ENCODE results near the gene XXYLT1. TPM values are rescaled to one million over a fixed set of nuclear protein-coding genes. Genes with fewer than 3 reads are reported as not detected.

XXYLT1 gene
- total RNA-seq, 2 experiments from 2014 or later: 17.2 to 19.6 TPM

- H3K9me3 ChIP-seq (ENCODE audit: low read length): no peaks in the 10 kb centered on the region
- H3K27ac ChIP-seq (ENCODE audit: low read depth, low read length, poor library complexity, severe bottlenecking): no peak overlapping the region
- no peaks in the 10 kb centered on the region for H3K9me2 ChIP-seq (ENCODE audit: insufficient read depth, low read length)
- intact Hi-C loops (cut with micrococcal nuclease; ENCODE audit: unreplicated experiment): no loop called here
- BruUV-seq (replicated peaks): no TSS peak
- no peaks in the 10 kb centered on the region; the same call in 1 of the 2 replicates for H3K79me2 ChIP-seq (ENCODE audit: insufficient read depth, low read depth, low read length)
- TF ChIP-seq, protein P1, sequence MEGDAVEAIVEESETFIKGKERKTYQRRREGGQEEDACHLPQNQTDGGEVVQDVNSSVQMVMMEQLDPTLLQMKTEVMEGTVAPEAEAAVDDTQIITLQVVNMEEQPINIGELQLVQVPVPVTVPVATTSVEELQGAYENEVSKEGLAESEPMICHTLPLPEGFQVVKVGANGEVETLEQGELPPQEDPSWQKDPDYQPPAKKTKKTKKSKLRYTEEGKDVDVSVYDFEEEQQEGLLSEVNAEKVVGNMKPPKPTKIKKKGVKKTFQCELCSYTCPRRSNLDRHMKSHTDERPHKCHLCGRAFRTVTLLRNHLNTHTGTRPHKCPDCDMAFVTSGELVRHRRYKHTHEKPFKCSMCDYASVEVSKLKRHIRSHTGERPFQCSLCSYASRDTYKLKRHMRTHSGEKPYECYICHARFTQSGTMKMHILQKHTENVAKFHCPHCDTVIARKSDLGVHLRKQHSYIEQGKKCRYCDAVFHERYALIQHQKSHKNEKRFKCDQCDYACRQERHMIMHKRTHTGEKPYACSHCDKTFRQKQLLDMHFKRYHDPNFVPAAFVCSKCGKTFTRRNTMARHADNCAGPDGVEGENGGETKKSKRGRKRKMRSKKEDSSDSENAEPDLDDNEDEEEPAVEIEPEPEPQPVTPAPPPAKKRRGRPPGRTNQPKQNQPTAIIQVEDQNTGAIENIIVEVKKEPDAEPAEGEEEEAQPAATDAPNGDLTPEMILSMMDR (conservative IDR thresholded peaks at IDR 0.05; ENCODE audit: low read length): no peak
- no peak for TF ChIP-seq EZH2phosphoT487 (IDR thresholded peaks at IDR 0.05; ENCODE audit: borderline replicate concordance, low read depth, low read length)
- no peak overlapping the region for H3K4me3 ChIP-seq (ENCODE audit: low read depth, low read length, poor library complexity, severe bottlenecking)
- ChIA-PET POLR2A (interaction anchor here (0.5 to 2.8 kb wide), 3 partner anchors 102 to 279 kb away, joined by 5 to 9 read pairs (median 6); no protein-coding TSS in a partner anchor), CTCF (ENCODE audit: unreplicated experiment) (no interaction called here)
- H2AFZ ChIP-seq (ENCODE audit: low read length): no peak overlapping the region
- no peak for DNase-seq (ENCODE audit: low spot score)
- no peaks in the 10 kb centered on the region for H3K36me3 ChIP-seq (ENCODE audit: insufficient read depth, low read length)
- H3K4me2 ChIP-seq (ENCODE audit: low read length): no peak overlapping the region
- no peaks in the 10 kb centered on the region for H4K20me1 ChIP-seq (ENCODE audit: insufficient read depth, low read length)
- peaks cover 35% of the 10 kb centered on the region for H3K4me1 ChIP-seq (ENCODE audit: insufficient read depth, low read length, poor library complexity, severe bottlenecking)
Observed at GRCh38 chr3:195256639-195257453, 14.1 kb downstream of the XXYLT1 start.

- TF ChIP-seq, protein P1 (conservative IDR thresholded peaks at IDR 0.05; ENCODE audit: low read length): no peak
- TF ChIP-seq EZH2phosphoT487 (IDR thresholded peaks at IDR 0.05; ENCODE audit: borderline replicate concordance, low read depth, low read length): no peak
- no peaks in the 10 kb centered on the region for H3K79me2 ChIP-seq (ENCODE audit: insufficient read depth, low read depth, low read length)
- H4K20me1 ChIP-seq (ENCODE audit: insufficient read depth, low read length): no peaks in the 10 kb centered on the region
- no peak overlapping the region for H3K4me3 ChIP-seq (ENCODE audit: low read depth, low read length, poor library complexity, severe bottlenecking)
- CTCF ChIA-PET (ENCODE audit: unreplicated experiment): no interaction called here
- POLR2A ChIA-PET: no interaction called here
- intact Hi-C loops (cut with micrococcal nuclease; ENCODE audit: unreplicated experiment): no loop called here
- DNase-seq (ENCODE audit: low spot score): no peak
- no peak overlapping the region for H2AFZ ChIP-seq (ENCODE audit: low read length)
- H3K4me2 ChIP-seq (ENCODE audit: low read length): no peak overlapping the region
- no TSS peak for BruUV-seq (replicated peaks)
- H3K4me1 ChIP-seq (ENCODE audit: insufficient read depth, low read length, poor library complexity, severe bottlenecking): peaks cover 39% of the 10 kb centered on the region
- H3K36me3 ChIP-seq (ENCODE audit: insufficient read depth, low read length): no peaks in the 10 kb centered on the region
- no peak overlapping the region for H3K27ac ChIP-seq (ENCODE audit: low read depth, low read length, poor library complexity, severe bottlenecking)
- H3K9me3 ChIP-seq (ENCODE audit: low read length): no peaks in the 10 kb centered on the region
- H3K9me2 ChIP-seq (ENCODE audit: insufficient read depth, low read length): no peaks in the 10 kb centered on the region
Observed at GRCh38 chr3:195255571-195256501, 15.1 kb downstream of the XXYLT1 start.

All from OCI-LY7 (cell line).